A673 (cell line): ENCODE results near the gene GMEB2.

Experiments
- EZH2 ChIP-seq: fragments of 200-600 bp; sonication (generic); IDR thresholded peaks from 2 replicates; pipeline ENCODE4 v1.6.1; 2017; ENCODE audit warnings: borderline replicate concordance, low read depth, mild to moderate bottlenecking, mixed read lengths, antibody characterized with exemption, low read length; ENCODE audit not compliant: poor library complexity, severe bottlenecking
- TF ChIP-seq, protein P1 (sequence below): fragments of 300-800, 200-600 bp; sonication (generic); conservative IDR thresholded peaks from 2 replicates; pipeline ENCODE4 v1.5.1; 2017; ENCODE audit warnings: low read depth, mild to moderate bottlenecking, antibody characterized with exemption, low read length, moderate library complexity, mixed read lengths

DNA sequence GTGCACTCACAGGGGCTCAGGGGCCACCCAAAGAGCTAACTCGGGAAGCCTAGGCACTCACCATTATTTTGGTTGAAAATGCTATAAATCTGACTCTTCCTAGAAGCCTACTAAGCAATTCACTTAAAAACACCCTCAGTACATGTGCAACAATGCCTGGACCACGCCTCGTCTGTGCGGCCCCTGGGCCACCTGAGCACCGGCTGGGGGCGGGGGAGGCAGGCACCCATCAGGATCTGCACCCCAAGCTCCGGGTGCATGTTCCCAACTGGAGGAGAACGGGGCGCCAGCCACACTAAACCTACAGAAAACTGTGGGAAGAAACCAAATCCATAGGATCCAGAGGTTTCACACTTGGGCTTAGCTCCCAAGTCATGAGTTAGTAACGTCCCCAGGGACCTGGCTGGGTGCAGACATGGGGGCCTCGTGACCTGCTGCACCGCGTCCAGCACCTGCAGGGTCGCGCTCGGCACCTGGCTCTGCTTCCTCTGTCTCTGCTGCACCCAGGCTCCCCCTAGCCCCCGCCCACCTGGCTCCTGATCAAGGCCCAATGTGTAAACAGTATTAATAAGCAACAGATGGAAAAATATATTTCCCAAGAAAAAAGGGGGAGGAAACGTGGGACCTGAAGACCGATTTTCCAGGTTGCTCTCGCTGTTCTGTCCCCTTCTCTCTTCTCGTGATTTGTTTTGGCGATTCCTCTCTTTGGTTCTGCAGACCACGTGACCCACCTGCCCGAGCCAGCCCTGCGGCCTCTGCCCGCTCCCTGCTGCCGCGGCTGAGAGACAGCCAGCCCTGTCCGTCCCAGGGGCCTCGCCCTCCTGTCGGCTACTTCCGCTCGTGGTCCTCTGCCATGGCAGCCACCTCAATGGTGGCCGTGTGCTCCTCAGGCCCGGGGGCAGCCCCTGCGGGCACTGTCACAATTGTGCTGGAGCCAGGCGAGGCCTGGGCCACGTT is 37.4 kb downstream of the GMEB2 start:
- TF ChIP-seq, protein P1, sequence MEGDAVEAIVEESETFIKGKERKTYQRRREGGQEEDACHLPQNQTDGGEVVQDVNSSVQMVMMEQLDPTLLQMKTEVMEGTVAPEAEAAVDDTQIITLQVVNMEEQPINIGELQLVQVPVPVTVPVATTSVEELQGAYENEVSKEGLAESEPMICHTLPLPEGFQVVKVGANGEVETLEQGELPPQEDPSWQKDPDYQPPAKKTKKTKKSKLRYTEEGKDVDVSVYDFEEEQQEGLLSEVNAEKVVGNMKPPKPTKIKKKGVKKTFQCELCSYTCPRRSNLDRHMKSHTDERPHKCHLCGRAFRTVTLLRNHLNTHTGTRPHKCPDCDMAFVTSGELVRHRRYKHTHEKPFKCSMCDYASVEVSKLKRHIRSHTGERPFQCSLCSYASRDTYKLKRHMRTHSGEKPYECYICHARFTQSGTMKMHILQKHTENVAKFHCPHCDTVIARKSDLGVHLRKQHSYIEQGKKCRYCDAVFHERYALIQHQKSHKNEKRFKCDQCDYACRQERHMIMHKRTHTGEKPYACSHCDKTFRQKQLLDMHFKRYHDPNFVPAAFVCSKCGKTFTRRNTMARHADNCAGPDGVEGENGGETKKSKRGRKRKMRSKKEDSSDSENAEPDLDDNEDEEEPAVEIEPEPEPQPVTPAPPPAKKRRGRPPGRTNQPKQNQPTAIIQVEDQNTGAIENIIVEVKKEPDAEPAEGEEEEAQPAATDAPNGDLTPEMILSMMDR: no peak
- no peak for TF ChIP-seq EZH2
